Putamen (tissue), 1 donor: Measurements from ENCODE around the gene MAGI1.
"Not testable (repeated sequence)": the region's sequence is repeated elsewhere in the genome, so short reads cannot be mapped to it uniquely, and the experiment has no call there.

Experiments
- DNase-seq: peaks from one replicate; pipeline ENCODE4 v3.0.0-alpha.2; 2016; ENCODE audit warnings: low spot score

MAGI1 gene

GRCh38 chr3:65532749-65533148 lies 506.0 kb downstream of the MAGI1 start:
- no peak for DNase-seq

- peak; percentile 40 for DNase-seq
Observed at GRCh38 chr3:65532215-65532614, 506.5 kb downstream of the MAGI1 start.

GRCh38 chr3:65531499-65531898 lies 507.2 kb downstream of the MAGI1 start:
- no peak for DNase-seq

- no peak for DNase-seq
Observed at GRCh38 chr3:65526656-65527055, 512.1 kb downstream of the MAGI1 start.

- no peak for DNase-seq
Observed at GRCh38 chr3:65524584-65524983, 514.1 kb downstream of the MAGI1 start.

GRCh38 chr3:65523878-65524277 lies 514.8 kb downstream of the MAGI1 start:
- no peak for DNase-seq

- DNase-seq: no peak
Observed at GRCh38 chr3:65521032-65521431, 517.7 kb downstream of the MAGI1 start.

- DNase-seq: no peak
Observed at GRCh38 chr3:65516998-65517397, 521.7 kb downstream of the MAGI1 start.

GRCh38 chr3:65514317-65514716 lies 524.4 kb downstream of the MAGI1 start:
- DNase-seq: not testable (repeated sequence)

GRCh38 chr3:65509423-65509794 lies 529.3 kb downstream of the MAGI1 start:
- not testable (repeated sequence) for DNase-seq

GRCh38 chr3:65508750-65509422 lies 529.8 kb downstream of the MAGI1 start:
- DNase-seq: no peak

- DNase-seq: no peak
Observed at GRCh38 chr3:65507437-65507836, 531.3 kb downstream of the MAGI1 start.

GRCh38 chr3:65503776-65504175 lies 534.9 kb downstream of the MAGI1 start:
- no peak for DNase-seq

GRCh38 chr3:65502526-65502925 lies 536.2 kb downstream of the MAGI1 start:
- DNase-seq: no peak

- DNase-seq: no peak
Observed at GRCh38 chr3:65500398-65501306, 538.1 kb downstream of the MAGI1 start.

- peak; percentile 28 for DNase-seq
Observed at GRCh38 chr3:65497846-65498245, 540.9 kb downstream of the MAGI1 start.

- DNase-seq: no peak
Observed at GRCh38 chr3:65497236-65497635, 541.5 kb downstream of the MAGI1 start.

- DNase-seq: no peak
Observed at GRCh38 chr3:65493938-65494337, 544.8 kb downstream of the MAGI1 start.

- no peak for DNase-seq
Observed at GRCh38 chr3:65493371-65493882, 545.3 kb downstream of the MAGI1 start.

- DNase-seq: no peak
Observed at GRCh38 chr3:65492249-65492648, 546.5 kb downstream of the MAGI1 start.

- no peak for DNase-seq
Observed at GRCh38 chr3:65490114-65490513, 548.6 kb downstream of the MAGI1 start.

GRCh38 chr3:65489253-65489652 lies 549.5 kb downstream of the MAGI1 start:
- no peak for DNase-seq

GRCh38 chr3:65485826-65486469 lies 552.8 kb downstream of the MAGI1 start:
- peak; percentile 63 for DNase-seq
